Cardiac muscle cell (in vitro differentiated cells and primary cell): ENCODE measurements around the gene HPCA. TPM values are rescaled to one million over a fixed set of nuclear protein-coding genes. Genes with fewer than 3 reads are reported as not detected.

Experiments
- DNase-seq, 2 donors: peaks; one replicate each; pipeline versions ENCODE4 v3.0.0 to v3.0.0-alpha.2; 2010 to 2017; ENCODE audit warnings: low read depth in 1 of 2, low spot score in 1 of 2
- H3K27ac ChIP-seq: fragments of 200-600 bp; sonication (generic); 2 replicates; pipeline ENCODE4 v1.5.1; 2016
- H3K27me3 ChIP-seq: fragments of 200-600 bp; sonication (generic); 2 replicates; pipeline ENCODE4 v1.6.0; 2016; ENCODE audit warnings: control low read depth
- H3K36me3 ChIP-seq: fragments of 200-600 bp; sonication (generic); 2 replicates; pipeline ENCODE4 v1.5.1; 2016; ENCODE audit warnings: control low read depth
- H3K4me1 ChIP-seq: fragments of 200-600 bp; sonication (generic); 2 replicates; pipeline ENCODE4 v1.8.1; 2017; ENCODE audit warnings: low read depth, mild to moderate bottlenecking, mixed run types
- H3K4me3 ChIP-seq: fragments of 200-600 bp; sonication (generic); 2 replicates; pipeline ENCODE4 v1.5.1; 2016; ENCODE audit warnings: mild to moderate bottlenecking
- H3K9me3 ChIP-seq: fragments of 200-600 bp; sonication (generic); 2 replicates; pipeline ENCODE4 v1.5.1; 2017; ENCODE audit warnings: low read depth, mild to moderate bottlenecking, control low read depth
- CTCF ChIP-seq: IDR thresholded peaks from 2 replicates; pipeline ENCODE4 v1.5.1; 2012; ENCODE audit warnings: low read depth, mild to moderate bottlenecking, low read length
- polyA plus RNA-seq: library from polyadenylated mRNA; unstranded; fragments of >200 nt; fragmentation: Nextera tagmentation; extraction: Ambion mirVana; gene quantifications from 2 replicates; pipeline ENCODE4 v1.2.1, GENCODE V29; 2016
- total RNA-seq: library from RNA; depleted of rRNA; stranded (reverse); fragments of >200 nt; gene quantifications from 2 replicates; pipeline ENCODE4 v1.2.3, GENCODE V29; 2016

HPCA gene
- total and polyA plus RNA-seq, 2 experiments from 2014 or later: not detected

- Histone ChIP-seq H3K27me3 (no peaks in the 10 kb centered on the region), H3K4me1 (no peaks in the 10 kb centered on the region), H3K9me3 (no peaks in the 10 kb centered on the region), H3K36me3 (no peaks in the 10 kb centered on the region), H3K27ac (no peak overlapping the region), H3K4me3 (no peak overlapping the region)
- no peak for TF ChIP-seq CTCF
- DNase-seq: no peak
Measured at GRCh38 chr1:32878637-32879041, 7.7 kb upstream of the HPCA start.

- no peaks in the 10 kb centered on the region for H3K36me3 ChIP-seq
- no peak for TF ChIP-seq CTCF
- H3K4me1 ChIP-seq: no peaks in the 10 kb centered on the region
- no peak overlapping the region for H3K27ac ChIP-seq
- DNase-seq: no peak
- peaks cover 25% of the 10 kb centered on the region for H3K27me3 ChIP-seq
- H3K9me3 ChIP-seq: no peaks in the 10 kb centered on the region
- H3K4me3 ChIP-seq: no peak overlapping the region
Measured at GRCh38 chr1:32881291-32881690, 5.0 kb upstream of the HPCA start.

GRCh38 chr1:32881871-32882850 lies 4.1 kb upstream of the HPCA start:
- Histone ChIP-seq H3K36me3 (no peaks in the 10 kb centered on the region), H3K27ac (no peak overlapping the region), H3K4me3 (no peak overlapping the region), H3K27me3 (peaks cover 29% of the 10 kb centered on the region), H3K9me3 (no peaks in the 10 kb centered on the region), H3K4me1 (no peaks in the 10 kb centered on the region)
- DNase-seq: no peak
- no peak for TF ChIP-seq CTCF

GRCh38 chr1:32883338-32884031 lies 2.8 kb upstream of the HPCA start:
- TF ChIP-seq CTCF: no peak
- peaks cover 42% of the 10 kb centered on the region for H3K27me3 ChIP-seq

GRCh38 chr1:32884032-32884372 lies 2.3 kb upstream of the HPCA start:
- no peak for TF ChIP-seq CTCF
- Histone ChIP-seq H3K36me3 (no peaks in the 10 kb centered on the region), H3K4me3 (no peak overlapping the region), H3K4me1 (no peaks in the 10 kb centered on the region), H3K9me3 (no peaks in the 10 kb centered on the region), H3K27me3 (peaks cover 47% of the 10 kb centered on the region), H3K27ac (no peak overlapping the region)
- DNase-seq: no peak

More at GRCh38 chr1:32883338-32884031, 2.8 kb upstream of the HPCA start:
- Histone ChIP-seq H3K4me1 (no peaks in the 10 kb centered on the region), H3K27ac (no peak overlapping the region), H3K4me3 (no peak overlapping the region), H3K9me3 (no peaks in the 10 kb centered on the region), H3K36me3 (no peaks in the 10 kb centered on the region)
- no peak for DNase-seq
